Panc1 (cell line): Measurements from ENCODE around the gene IER3IP1. TPM values are rescaled to one million over a fixed set of nuclear protein-coding genes. Genes with fewer than 3 reads are reported as not detected.

Experiments
- ATAC-seq: fragments of 200-7000 bp; cut with Tn5 transposase; 2 replicates; pipeline ENCODE4 v1.9.1; 2020; ENCODE audit warnings: mild to moderate bottlenecking, moderate library complexity
- BruUV-seq: library from RNA; stranded (reverse); fragments of 400-500 nt; replicated peaks from 2 replicates; lab custom pipeline; 2021; lab: Mats Ljungman, UMichigan
- CTCF ChIA-PET: fragments of 300-600 bp; sonication (Branson Sonifier 250); formaldehyde crosslinking; loops from one replicate; lab custom pipeline; 2022; ENCODE audit warnings: antibody characterized with exemption; lab: Charles Lee
- POLR2A ChIA-PET: fragments of 300-600 bp; sonication (Branson Sonifier 250); formaldehyde crosslinking; loops from one replicate; lab custom pipeline; 2022; ENCODE audit warnings: antibody characterized with exemption; lab: Charles Lee
- DNase-seq: peaks from one replicate; pipeline ENCODE4 v3.0.0-alpha.2; 2010; ENCODE audit warnings: low read depth, low spot score
- H3K27ac ChIP-seq: 2 replicates; pipeline ENCODE4 v1.5.1; 2011; ENCODE audit warnings: mild to moderate bottlenecking, low read length, inconsistent platforms
- H3K27me3 ChIP-seq: fragments of 200-500 bp; sonication (Bioruptor generic); 2 replicates; pipeline ENCODE4 v1.6.0; 2014; ENCODE audit warnings: low read length, inconsistent platforms; ENCODE audit not compliant: control insufficient read depth, insufficient read depth
- H3K36me3 ChIP-seq: fragments of 200-500 bp; sonication (Bioruptor generic); 2 replicates; pipeline ENCODE4 v1.5.1; 2014; ENCODE audit warnings: inconsistent platforms, mild to moderate bottlenecking, low read length, moderate library complexity; ENCODE audit not compliant: control insufficient read depth, insufficient read depth
- H3K4me1 ChIP-seq: 2 replicates; pipeline ENCODE4 v1.5.1; 2011; ENCODE audit warnings: inconsistent platforms, mild to moderate bottlenecking, low read length, moderate library complexity; ENCODE audit not compliant: control insufficient read depth, insufficient read depth
- H3K4me3 ChIP-seq, 2 experiments: 2 replicates each; pipeline ENCODE4 v1.5.1; 2011 to 2012; ENCODE audit warnings: low read depth in 2 of 2, low read length in 2 of 2, mild to moderate bottlenecking in 2 of 2, inconsistent platforms in 1 of 2, moderate library complexity in 1 of 2
- H3K9me3 ChIP-seq: fragments of 200-500 bp; sonication (Bioruptor generic); 2 replicates; pipeline ENCODE4 v1.5.1; 2014; ENCODE audit warnings: low read depth, mild to moderate bottlenecking, inconsistent platforms, low read length, moderate library complexity; ENCODE audit not compliant: control insufficient read depth, insufficient read depth
- POLR2AphosphoS5 ChIP-seq: IDR thresholded peaks from 2 replicates; pipeline ENCODE4 v1.6.1; 2012; ENCODE audit warnings: mild to moderate bottlenecking, low read depth, low read length, moderate library complexity
- SIN3A ChIP-seq: IDR thresholded peaks from 2 replicates; pipeline ENCODE4 v1.6.1; 2012; ENCODE audit warnings: low read depth, mild to moderate bottlenecking, low read length, moderate library complexity, borderline replicate concordance; ENCODE audit not compliant: insufficient read depth
- TCF7L2 ChIP-seq: IDR thresholded peaks from 2 replicates; pipeline ENCODE4 v1.6.1; 2011; ENCODE audit warnings: mild to moderate bottlenecking, low read depth, low read length, inconsistent platforms
- in situ Hi-C: cut with HindIII; loops from 2 replicates; pipeline ENCODE4 v1.10.0; 2016; ENCODE audit warnings: low sequenced_read_pairs, low pct_unique_long_range_greater_than_20kb
- intact Hi-C: fragments of 100-400 bp; cut with micrococcal nuclease; formaldehyde crosslinking; loops from one replicate; pipeline ENCODE4 v1.10.0; 2022; ENCODE audit not compliant: unreplicated experiment
- total RNA-seq: library from RNA; stranded (reverse); gene quantifications from one replicate; pipeline ENCODE4 v1.2.1, GENCODE V29; 2021; ENCODE audit not compliant: unreplicated experiment
- TF ChIP-seq, protein P1 (sequence below): fragments of 450-650 bp; IDR thresholded peaks from 2 replicates; pipeline ENCODE4 v1.5.1; 2017; ENCODE audit warnings: mild to moderate bottlenecking
- TF ChIP-seq, protein P2 (sequence below), 2 experiments: IDR thresholded peaks; 2 replicates each; pipeline ENCODE4 v1.6.1; 2011 to 2012; ENCODE audit warnings: low read depth in 2 of 2, control low read depth in 1 of 2, low read length in 1 of 2, mild to moderate bottlenecking in 1 of 2, moderate library complexity in 1 of 2; ENCODE audit not compliant: insufficient read depth in 1 of 2

The IER3IP1 gene
- total RNA-seq, 1 experiment from 2014 or later: 8.5 TPM

DNA sequence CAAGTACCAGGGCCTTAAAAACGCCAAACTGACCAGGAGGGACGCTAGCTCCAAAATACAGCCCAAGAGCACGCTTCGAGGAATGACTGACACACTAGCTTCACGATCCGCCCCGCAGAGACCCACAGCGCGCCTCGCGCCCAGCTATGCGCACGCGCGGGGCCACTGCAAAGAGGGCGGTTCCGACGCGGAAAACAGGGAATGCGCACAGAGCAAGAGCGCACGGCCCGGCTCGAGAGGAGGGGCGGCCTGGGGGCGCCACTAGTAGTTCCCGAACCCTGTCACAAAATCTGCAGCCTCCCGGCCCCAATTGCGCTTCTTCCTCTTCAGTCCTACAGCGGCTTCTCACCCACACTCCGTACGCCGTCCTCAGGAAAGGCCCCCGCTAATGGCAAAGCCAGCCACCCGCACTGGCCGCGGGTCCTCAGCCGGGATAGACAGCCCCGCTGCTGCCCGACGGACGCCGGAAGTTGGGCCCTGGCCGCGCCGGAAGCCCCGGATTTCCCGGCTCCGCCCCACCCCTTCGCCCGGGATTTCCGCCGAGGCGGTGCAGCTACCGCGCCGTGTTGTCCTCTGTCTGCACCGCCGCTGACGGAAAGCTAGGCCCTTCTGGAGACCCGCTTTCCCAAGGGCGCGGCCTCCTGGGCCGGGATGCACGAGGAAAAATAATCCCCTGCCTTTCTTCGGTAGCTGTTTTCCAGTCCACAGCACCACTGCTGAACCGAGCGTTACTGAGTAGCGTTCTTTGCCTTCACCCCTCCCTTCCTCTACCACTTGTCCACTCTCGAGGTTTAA lies 25.9 kb downstream of the IER3IP1 start, which contains the start of gene HDHD2:
HDHD2 (minus strand) TSS at position 472 of the 795 bp plus-strand sequence. CDS start 14,061 bp downstream, outside the sequence.
- Histone ChIP-seq H3K27me3 (no peaks in the 10 kb centered on the region), H3K27ac (peak within 1 kb of the TSS; percentile 84), H3K4me3 (peak within 1 kb of the TSS; percentile 58 to 90), H3K4me1 (no peaks in the 10 kb centered on the region; the same call in 1 of the 2 replicates), H3K9me3 (no peaks in the 10 kb centered on the region), H3K36me3 (peaks cover 4% of the 10 kb centered on the region)
- in situ Hi-C loops: no loop called here
- DNase-seq: peak; percentile 46
- POLR2A ChIA-PET: no interaction called here
- no peak for TF ChIP-seq TCF7L2
- TF ChIP-seq, protein P1, sequence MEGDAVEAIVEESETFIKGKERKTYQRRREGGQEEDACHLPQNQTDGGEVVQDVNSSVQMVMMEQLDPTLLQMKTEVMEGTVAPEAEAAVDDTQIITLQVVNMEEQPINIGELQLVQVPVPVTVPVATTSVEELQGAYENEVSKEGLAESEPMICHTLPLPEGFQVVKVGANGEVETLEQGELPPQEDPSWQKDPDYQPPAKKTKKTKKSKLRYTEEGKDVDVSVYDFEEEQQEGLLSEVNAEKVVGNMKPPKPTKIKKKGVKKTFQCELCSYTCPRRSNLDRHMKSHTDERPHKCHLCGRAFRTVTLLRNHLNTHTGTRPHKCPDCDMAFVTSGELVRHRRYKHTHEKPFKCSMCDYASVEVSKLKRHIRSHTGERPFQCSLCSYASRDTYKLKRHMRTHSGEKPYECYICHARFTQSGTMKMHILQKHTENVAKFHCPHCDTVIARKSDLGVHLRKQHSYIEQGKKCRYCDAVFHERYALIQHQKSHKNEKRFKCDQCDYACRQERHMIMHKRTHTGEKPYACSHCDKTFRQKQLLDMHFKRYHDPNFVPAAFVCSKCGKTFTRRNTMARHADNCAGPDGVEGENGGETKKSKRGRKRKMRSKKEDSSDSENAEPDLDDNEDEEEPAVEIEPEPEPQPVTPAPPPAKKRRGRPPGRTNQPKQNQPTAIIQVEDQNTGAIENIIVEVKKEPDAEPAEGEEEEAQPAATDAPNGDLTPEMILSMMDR: no peak
- peak; percentile 92; the same call in 1 of the 2 replicates for TF ChIP-seq POLR2AphosphoS5
- TF ChIP-seq, protein P2, sequence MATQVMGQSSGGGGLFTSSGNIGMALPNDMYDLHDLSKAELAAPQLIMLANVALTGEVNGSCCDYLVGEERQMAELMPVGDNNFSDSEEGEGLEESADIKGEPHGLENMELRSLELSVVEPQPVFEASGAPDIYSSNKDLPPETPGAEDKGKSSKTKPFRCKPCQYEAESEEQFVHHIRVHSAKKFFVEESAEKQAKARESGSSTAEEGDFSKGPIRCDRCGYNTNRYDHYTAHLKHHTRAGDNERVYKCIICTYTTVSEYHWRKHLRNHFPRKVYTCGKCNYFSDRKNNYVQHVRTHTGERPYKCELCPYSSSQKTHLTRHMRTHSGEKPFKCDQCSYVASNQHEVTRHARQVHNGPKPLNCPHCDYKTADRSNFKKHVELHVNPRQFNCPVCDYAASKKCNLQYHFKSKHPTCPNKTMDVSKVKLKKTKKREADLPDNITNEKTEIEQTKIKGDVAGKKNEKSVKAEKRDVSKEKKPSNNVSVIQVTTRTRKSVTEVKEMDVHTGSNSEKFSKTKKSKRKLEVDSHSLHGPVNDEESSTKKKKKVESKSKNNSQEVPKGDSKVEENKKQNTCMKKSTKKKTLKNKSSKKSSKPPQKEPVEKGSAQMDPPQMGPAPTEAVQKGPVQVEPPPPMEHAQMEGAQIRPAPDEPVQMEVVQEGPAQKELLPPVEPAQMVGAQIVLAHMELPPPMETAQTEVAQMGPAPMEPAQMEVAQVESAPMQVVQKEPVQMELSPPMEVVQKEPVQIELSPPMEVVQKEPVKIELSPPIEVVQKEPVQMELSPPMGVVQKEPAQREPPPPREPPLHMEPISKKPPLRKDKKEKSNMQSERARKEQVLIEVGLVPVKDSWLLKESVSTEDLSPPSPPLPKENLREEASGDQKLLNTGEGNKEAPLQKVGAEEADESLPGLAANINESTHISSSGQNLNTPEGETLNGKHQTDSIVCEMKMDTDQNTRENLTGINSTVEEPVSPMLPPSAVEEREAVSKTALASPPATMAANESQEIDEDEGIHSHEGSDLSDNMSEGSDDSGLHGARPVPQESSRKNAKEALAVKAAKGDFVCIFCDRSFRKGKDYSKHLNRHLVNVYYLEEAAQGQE (IDR thresholded peaks at IDR 0.05; ENCODE audit: insufficient read depth in 1 of 2, low read depth in 2 of 2, low read length in 1 of 2): no peak
- 0 out of 2 replicates have a peak, but pooled peaks have one; percentile 64 for TF ChIP-seq SIN3A
- ATAC-seq: peak; percentile 99
- intact Hi-C loops: no loop called here
- CTCF ChIA-PET: no interaction called here
- no TSS peak for BruUV-seq

DNA sequence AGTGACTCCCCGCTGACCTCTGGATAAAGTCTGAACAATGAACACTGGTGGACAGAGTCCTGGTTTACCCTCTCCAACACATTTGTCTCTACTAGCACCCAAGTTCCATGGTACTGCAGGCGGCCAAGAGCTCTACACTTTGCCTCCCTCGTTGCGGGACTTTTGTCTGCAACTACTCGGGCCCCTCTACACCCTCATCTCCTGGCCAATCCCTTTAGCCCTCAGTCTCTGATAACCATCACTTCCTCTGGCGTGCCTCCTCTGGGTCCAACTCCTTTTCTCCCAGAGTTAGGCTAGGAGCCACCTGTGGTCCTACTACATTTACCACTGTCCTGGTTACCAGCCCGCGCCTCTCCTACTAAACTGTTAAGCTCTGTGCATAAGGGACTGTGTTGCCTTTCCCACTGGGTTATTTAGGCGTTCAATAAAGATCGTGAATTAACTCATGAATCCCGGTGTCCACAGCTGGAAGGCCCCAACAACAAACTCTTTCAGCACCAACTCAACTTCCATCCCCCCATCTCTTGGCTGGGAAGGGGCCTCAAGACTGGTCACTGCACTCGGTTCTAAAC lies 26.6 kb downstream of the IER3IP1 start:
- no peak for DNase-seq

More for the DNA sequence above, 26.6 kb downstream of the IER3IP1 start:
- POLR2A ChIA-PET: no interaction called here
- intact Hi-C loops: no loop called here
- H3K4me1 ChIP-seq: no peaks in the 10 kb centered on the region; the same call in 1 of the 2 replicates
- no peaks in the 10 kb centered on the region for H3K9me3 ChIP-seq
- peak overlapping the region; percentile 58 to 90 for H3K4me3 ChIP-seq
- 0 out of 2 replicates have a peak, but pooled peaks have one; percentile 5 for ATAC-seq
- no peaks in the 10 kb centered on the region for H3K27me3 ChIP-seq
- peak overlapping the region; percentile 84 for H3K27ac ChIP-seq
- TF ChIP-seq, protein P1: no peak
- TF ChIP-seq SIN3A (no peak), TCF7L2 (no peak), POLR2AphosphoS5 (no peak)
- TF ChIP-seq, protein P2 (IDR thresholded peaks at IDR 0.05; ENCODE audit: insufficient read depth in 1 of 2, low read depth in 2 of 2, low read length in 1 of 2): no peak
- BruUV-seq: no TSS peak
- in situ Hi-C loops: no loop called here
- H3K36me3 ChIP-seq: peaks cover 4% of the 10 kb centered on the region; the same call in 1 of the 2 replicates
- CTCF ChIA-PET: no interaction called here
